HG03064 (cell line): ENCODE results near the gene CNTNAP5.

Experiments
- ATAC-seq: cut with Tn5 transposase; IDR thresholded peaks from one replicate; pipeline ENCODE4 v1.9.1; 2021; ENCODE audit warnings: low read depth; ENCODE audit not compliant: unreplicated experiment

CNTNAP5 gene

GRCh38 chr2:124050833-124051497 is 25.9 kb downstream of the CNTNAP5 start:
- ATAC-seq: no peak

- no peak for ATAC-seq
Measured at GRCh38 chr2:124053796-124054195, 28.7 kb downstream of the CNTNAP5 start.

- ATAC-seq: no peak
Measured at GRCh38 chr2:124063596-124063995, 38.5 kb downstream of the CNTNAP5 start.

GRCh38 chr2:124065636-124066035 is 40.5 kb downstream of the CNTNAP5 start:
- ATAC-seq: no peak

- no peak for ATAC-seq
Measured at GRCh38 chr2:124066776-124067175, 41.7 kb downstream of the CNTNAP5 start.

GRCh38 chr2:124079045-124079444 is 54.0 kb downstream of the CNTNAP5 start:
- no peak for ATAC-seq

GRCh38 chr2:124080281-124081153 is 55.4 kb downstream of the CNTNAP5 start:
- no peak for ATAC-seq

GRCh38 chr2:124081154-124081716 is 56.1 kb downstream of the CNTNAP5 start:
- ATAC-seq: no peak

- ATAC-seq: no peak
Measured at GRCh38 chr2:124088616-124089015, 63.5 kb downstream of the CNTNAP5 start.

GRCh38 chr2:124091721-124092120 is 66.6 kb downstream of the CNTNAP5 start:
- ATAC-seq: no peak

- ATAC-seq: no peak
Measured at GRCh38 chr2:124092651-124093050, 67.6 kb downstream of the CNTNAP5 start.

GRCh38 chr2:124104914-124105313 is 79.8 kb downstream of the CNTNAP5 start:
- ATAC-seq: no peak

- no peak for ATAC-seq
Measured at GRCh38 chr2:124112206-124112605, 87.1 kb downstream of the CNTNAP5 start.

GRCh38 chr2:124112966-124113365 is 87.9 kb downstream of the CNTNAP5 start:
- no peak for ATAC-seq

- ATAC-seq: no peak
Measured at GRCh38 chr2:124120246-124120645, 95.2 kb downstream of the CNTNAP5 start.

GRCh38 chr2:124121106-124121505 is 96.0 kb downstream of the CNTNAP5 start:
- no peak for ATAC-seq

GRCh38 chr2:124121760-124122275 is 96.7 kb downstream of the CNTNAP5 start:
- ATAC-seq: no peak

GRCh38 chr2:124122340-124122739 is 97.3 kb downstream of the CNTNAP5 start:
- ATAC-seq: no peak

- ATAC-seq: no peak
Measured at GRCh38 chr2:124131276-124131675, 106.2 kb downstream of the CNTNAP5 start.

- ATAC-seq: no peak
Measured at GRCh38 chr2:124136110-124136509, 111.0 kb downstream of the CNTNAP5 start.

GRCh38 chr2:124138076-124138475 is 113.0 kb downstream of the CNTNAP5 start:
- no peak for ATAC-seq
